A549 (cell line): Measurements from ENCODE around the gene TEPSIN.

Experiments
- CTCF ChIP-seq: fragments of >200 bp; sonication (Bioruptor Twin); formaldehyde crosslinking; IDR thresholded peaks from 3 replicates; pipeline ENCODE4 v1.5.1; 2016
- PBX3 ChIP-seq: IDR thresholded peaks from 2 replicates; pipeline ENCODE4 v1.6.1; 2012
- POLR2A ChIP-seq: IDR thresholded peaks from 2 replicates; pipeline ENCODE4 v1.6.1; 2012; ENCODE audit warnings: mild to moderate bottlenecking, low read length
- RNF2 ChIP-seq: fragments of 200-600 bp; sonication (generic); IDR thresholded peaks from 2 replicates; pipeline ENCODE4 v1.6.1; 2016; ENCODE audit warnings: low read depth, mild to moderate bottlenecking, antibody characterized with exemption, moderate library complexity, borderline replicate concordance
- ZC3H11A ChIP-seq: fragments of 450-650 bp; IDR thresholded peaks from 2 replicates; pipeline ENCODE4 v1.6.1; 2014; ENCODE audit warnings: antibody characterized with exemption, mild to moderate bottlenecking
- ZSCAN20 ChIP-seq: fragments of 250-450 bp; sonication (Bioruptor Pico); IDR thresholded peaks from 2 replicates; pipeline ENCODE4 v1.8.0; 2022; ENCODE audit warnings: mild to moderate bottlenecking, moderate library complexity

DNA sequence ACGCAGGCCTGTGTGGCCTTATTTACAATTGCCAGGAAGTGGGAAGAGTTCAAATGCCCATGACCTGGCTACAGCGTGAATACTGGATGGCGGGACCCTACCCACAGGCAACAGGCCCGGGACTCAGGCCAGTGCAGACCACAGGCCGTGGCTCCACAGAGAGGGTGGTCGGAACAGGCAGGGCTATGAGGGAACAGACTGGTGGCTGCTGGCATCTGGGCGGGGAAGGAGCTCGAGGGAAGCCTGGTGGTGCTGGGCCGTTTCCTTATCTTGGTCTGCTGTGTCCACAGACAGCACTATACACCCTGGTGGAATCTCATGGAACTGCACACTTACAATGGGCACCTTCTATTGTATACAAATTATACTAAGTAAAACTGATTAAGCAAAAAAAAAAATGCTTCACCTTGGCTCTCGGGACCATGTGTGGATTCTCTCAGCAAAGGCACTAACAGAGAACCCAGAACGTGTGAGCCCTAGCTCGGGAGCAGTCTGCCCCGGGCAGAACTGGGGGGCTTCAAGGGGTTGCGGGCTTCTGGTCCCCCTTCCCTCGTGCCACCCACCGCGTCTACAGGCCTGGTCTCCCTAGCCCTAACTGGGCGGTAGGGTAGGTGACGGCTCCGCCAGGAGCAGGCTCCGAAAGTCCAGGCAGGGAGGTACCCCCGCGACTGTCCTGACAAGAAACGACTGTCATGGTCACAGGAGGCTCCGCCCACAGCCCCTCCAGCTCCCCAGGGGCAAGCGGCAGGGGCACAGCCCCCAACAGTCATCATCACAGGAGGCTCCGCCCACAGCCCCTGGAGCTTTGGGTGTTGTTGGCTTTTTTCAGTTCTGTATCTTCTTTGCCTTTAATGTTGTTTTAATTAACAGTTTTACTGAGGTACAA, 37.9 kb downstream of the TEPSIN start:
- TF ChIP-seq ZSCAN20 (CRISPR knock-in tag) (no peak), POLR2A (no peak), RNF2 (no peak), PBX3 (no peak), ZC3H11A (no peak), CTCF (peak; percentile 46)
